CD1c-positive myeloid dendritic cell (primary cell): ENCODE data around the gene EXOC6.
"Not testable (repeated sequence)": the region's sequence is repeated elsewhere in the genome, so short reads cannot be mapped to it uniquely, and the experiment has no call there.

ENCODE experiments used
- DNase-seq: peaks from one replicate; pipeline ENCODE4 v3.0.0-alpha.2; 2016; ENCODE audit errors: extremely low spot score

The EXOC6 gene

DNA sequence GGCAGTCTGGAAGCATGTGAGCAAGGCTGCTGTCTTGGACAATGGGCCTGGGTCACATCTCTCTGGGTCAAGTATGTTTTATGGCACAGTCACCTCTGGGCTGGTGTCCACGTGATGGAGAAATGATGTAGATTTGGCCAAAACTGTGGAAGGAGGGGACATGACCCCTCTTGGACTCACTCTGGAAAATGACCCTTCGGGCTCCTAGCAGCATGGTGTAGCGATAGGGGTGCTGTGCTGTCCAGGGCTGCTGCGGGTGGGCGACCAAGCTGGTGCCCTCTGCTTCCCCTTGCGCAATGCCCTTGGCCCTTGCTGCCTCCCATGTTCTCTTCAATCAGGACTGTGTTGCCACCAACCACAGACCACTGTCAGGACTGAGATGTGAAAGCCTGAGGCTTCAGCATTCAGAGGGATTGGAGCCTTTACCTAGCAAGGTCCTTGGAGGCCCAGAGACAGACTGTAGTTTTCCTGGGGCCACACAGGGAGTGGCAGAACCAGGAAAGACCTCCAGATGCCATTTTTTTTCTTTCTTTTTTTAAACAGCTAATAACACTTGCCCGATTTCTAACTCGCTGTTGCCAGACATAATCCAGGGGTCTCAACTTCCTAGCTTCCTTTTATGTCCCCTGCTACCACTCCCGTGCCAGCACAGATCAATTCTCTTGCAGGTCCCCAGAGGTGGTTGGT, 231.5 kb downstream of the EXOC6 start:
- no peak for DNase-seq

DNA sequence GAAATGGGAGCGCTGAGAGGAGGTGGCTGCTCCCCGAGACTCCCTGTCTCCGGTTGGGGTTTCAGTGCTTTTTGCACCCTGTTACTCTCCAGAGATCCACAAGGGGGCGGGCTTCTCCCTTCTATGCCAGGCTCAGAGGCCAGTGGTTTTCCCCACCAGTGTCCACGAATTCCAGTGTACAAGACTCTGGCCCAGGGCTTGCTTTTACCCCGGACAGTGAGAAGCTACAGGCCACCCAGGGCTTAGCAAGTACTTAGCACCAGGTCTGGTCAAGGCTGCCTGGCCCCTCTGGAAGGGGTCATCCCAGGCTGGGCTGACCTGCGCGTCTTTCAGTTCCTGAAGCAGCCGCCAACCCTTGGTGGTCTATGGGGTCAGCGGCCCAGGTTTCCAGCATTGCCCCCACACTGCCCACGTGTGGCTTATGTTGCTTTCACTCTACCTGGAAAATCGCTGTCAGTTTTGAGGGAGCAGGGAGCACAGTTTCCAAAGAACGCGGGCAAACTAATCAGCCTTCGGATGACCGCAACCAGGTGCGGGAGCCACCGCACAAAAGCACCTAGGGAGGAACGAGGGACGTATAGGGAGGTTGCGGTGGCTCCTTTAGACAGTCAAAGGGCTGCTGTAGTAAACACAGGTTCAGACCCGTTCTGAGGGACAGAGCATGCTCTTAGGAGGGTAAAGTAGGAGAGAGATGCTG, 232.2 kb downstream of the EXOC6 start:
- DNase-seq: peak; percentile 75

DNA sequence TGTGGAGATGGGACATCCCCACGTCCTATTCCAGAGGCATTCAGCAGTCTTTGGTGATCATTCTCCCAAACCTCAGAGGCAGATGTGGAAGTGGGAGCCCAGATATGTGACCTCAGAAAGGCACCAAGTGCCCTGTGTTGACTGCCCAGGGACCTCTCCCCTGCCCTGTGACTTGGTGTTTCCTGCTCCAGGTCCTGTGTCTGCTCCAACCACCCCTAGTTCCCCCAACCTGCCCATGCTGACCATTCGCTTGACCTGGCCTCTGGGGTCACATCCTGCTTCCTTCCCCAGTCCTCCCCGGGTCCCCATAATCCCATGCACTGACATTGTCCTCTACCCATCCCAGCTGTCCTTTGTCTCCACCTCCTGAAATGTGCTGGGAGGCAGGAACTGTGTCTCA, 233.0 kb downstream of the EXOC6 start:
- no peak for DNase-seq

DNA sequence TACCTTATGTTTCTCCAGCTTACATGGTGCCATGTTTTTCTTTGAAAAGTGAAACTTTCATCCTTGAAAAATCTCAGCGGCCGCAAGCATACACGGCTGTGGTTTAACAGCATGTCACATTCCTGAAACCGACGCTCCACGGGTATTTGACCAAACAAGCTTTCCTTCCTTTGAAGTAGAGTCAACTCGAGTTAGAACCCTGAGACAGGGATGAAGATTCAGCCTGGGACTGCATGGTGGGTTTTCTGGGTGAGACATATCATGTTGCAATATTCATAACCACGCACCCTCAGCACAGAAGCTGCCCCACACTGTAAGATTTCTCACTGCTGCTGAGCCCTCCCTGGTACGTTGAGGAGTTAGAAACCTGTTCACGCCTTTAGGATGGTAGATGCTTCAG, 233.5 kb downstream of the EXOC6 start:
- no peak for DNase-seq

DNA sequence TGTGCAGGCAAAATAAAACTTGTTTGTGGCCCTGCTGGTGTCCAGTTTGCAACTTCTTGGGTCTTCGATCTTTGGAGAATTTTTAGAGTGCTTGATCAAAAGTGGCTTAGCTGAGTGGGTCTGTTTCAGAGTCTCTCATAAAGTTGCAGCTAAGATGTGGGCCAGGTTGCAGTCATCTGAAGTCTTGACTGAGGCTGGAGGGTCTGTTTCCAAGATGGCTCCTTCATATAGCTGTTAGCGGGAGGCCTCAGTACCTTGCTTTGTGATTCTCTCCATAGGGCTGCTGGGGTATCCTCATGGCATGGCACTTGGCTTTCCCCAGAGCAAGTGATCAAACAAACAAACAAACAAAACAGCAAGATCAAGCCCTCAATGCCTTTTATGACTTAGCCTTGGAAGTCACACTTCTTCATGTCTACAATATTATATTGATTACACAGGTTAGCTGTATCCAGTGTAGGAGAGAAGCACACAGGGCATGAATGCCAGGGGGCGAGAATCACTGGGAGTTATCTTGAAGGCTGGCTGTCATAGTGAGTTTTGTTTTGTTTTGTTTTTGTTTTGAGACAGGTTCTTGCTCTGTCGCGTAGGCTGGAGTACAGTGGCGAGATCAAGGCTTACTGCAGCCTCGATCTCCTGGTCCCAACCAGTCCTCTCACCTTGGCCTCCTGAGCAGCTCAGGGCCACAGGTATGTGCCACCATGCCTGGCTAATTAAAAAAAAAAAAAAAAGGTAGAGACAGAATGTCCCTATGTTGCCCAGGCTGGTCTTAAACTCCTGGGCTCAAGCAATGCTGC, 235.6 kb downstream of the EXOC6 start:
- DNase-seq: no peak

DNA sequence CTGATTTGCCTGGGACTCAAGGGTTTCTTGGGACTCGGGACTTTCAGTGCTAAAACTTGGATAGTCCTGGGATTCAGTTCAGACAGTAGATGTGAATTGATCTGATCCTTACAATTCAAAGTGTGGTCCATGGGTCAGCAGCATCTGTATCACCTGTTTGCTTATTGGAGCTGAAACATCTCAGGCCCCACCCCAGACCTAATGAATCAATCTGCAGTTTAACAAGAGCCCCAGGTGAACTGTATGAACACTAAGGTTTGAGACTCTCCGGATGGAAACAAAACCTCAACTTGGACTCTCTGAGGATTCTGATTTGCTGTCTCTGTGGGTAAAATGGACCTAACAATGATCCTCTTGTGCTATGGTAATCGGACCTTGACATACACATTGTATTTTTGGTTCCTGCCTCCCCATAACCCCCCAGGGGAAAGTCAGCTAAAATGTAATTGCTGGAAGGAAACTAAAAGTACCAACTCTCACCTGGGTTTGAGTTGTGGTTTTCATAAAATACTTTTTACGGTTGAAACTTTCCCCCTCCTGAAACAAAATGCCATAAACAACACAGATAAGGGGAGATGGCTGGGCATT, 237.0 kb downstream of the EXOC6 start:
- DNase-seq: no peak

DNA sequence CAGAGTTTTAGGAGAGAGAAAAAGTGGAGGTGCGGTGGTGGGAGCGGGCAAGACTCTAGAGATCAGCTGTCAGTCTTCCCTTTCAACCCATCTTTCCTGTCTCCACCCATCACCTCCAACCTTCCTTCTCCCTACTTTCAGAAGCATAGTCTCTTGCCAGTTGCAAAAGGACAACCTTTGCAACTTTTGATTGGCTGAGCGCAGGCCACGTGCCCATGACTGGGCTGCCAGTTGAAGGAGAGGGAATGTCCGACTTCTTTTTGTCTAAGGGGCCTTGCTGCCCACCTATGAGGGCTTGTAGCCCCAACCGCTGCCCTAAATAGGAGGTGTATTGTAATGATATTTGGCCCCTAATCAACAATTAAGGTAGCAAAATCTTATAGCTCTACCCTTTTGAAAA, 238.0 kb downstream of the EXOC6 start:
- no peak for DNase-seq

DNA sequence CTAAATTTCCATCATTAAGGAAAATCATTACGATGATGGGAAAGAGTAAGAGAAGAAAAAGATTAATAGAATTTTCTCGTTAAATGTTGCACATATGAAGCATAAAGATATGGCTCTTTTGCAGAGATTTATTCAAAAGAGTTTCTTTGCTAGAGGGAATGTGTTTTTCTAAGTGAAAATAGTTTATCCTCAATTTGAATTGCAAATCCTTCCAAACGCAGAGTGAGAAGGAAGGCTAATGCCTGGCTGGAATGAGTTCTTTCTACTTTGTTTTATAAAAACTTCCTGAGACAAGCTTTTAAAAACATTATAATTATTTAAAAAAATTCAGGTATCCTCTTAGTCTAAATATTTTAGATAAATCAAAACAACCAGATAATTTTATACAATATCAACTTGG, 239.5 kb downstream of the EXOC6 start:
- no peak for DNase-seq

DNA sequence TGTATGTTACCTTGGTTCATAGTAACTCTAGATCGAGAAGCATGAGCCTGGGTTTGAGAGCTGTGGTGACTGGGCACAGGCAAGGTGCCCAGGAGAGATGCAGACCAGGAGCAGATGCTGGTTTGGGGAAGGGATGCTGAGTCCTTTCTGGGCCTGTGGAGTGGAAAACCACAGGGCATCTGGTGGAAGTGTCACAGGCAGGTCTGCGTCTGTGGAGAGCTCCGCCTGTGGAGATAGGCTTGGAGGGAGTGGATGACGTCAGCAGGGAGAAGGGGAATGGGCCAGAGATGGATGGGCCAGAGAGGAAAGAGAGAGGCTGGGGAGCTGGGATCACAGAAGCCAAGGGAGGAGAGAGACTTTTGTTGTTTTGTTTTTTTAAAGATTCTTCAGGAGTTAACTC, 240.1 kb downstream of the EXOC6 start:
- no peak for DNase-seq

DNA sequence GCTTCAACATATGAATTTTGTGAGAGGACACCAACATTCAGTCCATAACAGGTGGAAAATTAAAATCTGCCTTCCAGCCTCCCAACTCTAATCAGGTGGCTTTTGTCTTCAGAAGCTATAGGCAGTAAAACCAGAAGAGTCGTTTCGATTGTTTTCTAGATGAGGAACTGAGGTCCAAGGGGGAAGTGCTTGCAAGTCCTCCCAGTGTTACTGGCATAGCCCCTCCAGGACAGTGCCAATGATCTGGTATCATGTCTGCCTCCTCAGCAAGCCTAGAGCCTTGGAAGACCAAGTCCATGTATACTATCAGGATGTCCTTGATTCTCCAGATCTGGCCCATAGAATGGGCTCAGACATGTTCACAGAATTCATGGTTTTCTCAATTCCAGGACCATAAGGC, 242.3 kb downstream of the EXOC6 start:
- DNase-seq: peak; percentile 39

DNA sequence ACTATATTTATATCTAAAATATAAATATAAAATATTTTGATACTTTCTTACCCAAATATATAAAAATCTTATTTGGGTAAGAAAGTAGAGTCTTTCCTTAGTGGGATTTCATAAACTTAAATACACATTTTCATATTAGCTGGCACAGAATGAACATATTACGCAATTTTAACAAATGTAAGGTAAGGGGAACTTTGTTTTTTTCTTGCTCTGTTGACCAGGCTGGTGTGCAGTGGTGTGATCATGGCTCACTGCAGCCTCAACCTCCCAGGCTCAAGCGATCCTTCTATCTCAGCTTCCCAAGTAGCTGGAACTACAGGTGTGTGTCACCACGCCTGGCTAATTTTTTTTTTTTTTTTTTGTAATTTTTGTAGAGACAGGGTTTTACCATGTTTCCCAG, 243.6 kb downstream of the EXOC6 start:
- no peak for DNase-seq

DNA sequence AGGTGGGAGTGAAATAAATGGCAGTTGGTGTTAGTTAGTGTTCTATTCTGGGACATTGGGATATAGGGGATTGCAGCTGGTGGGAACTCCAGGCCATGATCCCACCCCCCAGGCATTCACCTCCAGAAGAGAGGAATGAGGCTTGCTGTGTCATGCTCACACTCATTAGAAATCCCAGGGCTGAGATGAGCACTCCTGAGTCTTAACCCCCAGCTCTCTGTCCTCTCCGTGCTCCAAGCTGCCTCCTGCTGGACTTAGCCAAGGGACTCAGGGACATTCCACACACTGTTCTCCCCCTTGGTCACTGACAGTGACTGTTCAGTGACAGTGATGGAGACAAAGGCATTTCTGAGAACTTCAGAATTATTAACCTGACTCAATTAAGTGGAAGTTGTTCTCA, 246.9 kb downstream of the EXOC6 start:
- no peak for DNase-seq

DNA sequence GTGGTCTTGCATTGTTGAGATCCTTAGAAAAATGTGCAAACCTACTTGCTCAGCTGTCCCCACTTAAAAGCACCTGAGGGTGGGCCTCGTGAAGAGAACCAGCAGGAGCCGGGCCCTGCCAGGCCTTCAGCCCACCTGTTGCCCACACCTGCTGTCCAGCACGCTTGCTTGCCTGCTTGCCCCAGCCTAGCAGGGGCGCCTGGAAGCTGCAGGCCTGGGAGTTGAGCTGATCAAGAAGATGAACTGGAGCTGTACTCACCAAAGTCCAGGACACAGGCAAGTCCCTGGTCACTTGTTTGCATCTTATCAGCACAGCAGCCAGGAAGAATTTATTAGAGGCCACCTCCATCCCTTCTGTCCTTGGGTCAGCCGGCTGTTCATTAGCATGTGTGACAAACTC, 248.6 kb downstream of the EXOC6 start:
- no peak for DNase-seq

DNA sequence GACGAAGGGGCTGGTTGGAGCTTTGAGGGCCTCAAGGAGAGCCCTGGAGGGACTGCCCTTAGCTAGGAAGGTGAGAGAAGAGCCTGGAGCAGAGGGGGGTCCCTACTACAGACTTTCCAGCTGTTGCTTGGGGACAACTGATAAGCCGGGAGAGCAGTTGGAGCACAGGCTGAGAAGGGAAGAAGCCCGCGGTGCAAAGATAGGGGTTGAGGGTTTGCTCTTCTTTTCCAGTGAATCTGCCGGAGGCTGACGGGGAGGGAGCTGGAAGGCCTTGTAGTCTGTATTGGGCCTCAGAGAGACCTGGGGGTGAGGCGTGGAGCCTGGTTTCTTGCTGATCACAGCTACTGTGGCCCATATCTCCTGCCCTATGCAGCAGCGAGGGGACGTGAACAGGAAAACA, 249.1 kb downstream of the EXOC6 start:
- no peak for DNase-seq

DNA sequence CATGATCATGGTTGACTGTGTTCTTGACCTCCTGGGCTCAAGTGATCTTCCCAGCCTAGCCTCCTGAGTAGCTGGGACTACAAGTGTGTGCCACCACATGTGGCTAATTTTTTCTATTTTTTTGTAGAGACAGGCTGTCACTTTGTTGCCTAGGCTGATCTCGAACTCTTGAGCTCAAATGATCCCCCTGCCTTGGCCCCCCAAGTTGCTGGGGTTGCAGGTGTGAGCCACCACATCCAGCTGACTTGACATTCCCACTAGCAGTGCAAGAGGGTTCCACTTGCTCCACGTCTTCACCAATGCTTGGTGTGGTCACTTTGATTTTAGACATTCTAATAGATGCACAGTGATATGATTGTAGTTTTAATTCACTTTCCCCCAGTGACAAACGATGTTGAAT, 250.5 kb downstream of the EXOC6 start:
- no peak for DNase-seq

DNA sequence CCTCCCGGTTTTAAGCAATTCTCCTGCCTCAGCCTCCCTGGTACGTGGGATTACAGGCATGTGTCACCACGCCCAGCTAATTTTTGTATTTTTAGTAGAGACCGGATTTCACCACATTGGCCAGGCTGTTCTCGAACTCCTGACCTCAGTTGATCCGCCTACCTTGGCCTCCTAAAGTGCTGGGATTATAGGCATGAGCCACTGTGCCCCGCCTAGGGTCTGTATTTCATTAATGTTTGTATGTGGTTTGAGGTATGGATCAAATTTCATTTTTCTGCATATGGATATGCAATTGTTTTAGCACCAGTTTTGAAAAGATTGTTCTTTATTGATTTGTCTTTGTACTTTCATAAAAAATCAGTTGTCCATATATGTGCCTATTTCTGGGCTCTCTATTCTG, 251.3 kb downstream of the EXOC6 start:
- no peak for DNase-seq

DNA sequence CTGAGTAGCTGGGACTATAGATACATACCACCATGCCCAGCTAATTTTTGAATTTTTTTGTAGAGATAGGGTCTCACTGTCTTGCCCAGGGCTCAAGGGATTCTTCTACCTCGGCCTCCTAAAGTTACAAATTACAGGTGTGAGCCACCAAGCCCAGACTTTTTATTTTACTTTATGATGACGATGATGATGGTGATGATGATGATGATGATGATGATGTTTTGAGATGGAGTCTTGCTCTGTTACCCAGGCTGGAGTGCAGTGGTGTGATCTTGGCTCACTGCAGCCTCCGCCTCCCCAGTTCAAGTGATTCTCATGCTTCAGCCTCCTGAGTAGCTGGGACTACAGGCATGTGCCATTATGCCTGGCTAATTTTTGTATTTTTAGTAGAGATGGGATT, 252.8 kb downstream of the EXOC6 start:
- DNase-seq: not testable (repeated sequence)

DNA sequence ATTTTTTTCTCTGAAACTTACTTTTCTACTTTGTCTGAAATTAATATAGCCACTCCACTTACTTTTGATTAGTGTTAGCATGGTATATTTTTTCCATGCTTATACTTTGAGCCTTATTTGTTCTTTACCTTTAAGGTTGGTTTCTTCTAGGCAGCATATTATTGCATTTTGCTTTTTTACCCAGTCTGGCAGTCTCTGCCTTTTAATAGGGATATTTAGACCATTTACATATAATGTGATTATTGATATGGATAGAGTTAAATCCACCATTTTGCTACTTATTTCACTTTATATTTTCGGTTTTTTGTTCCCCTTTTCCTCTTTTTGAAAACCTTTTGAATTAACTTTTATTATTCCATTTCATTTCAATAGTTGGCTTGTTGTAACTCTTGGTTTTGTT, 255.6 kb downstream of the EXOC6 start:
- DNase-seq: no peak

DNA sequence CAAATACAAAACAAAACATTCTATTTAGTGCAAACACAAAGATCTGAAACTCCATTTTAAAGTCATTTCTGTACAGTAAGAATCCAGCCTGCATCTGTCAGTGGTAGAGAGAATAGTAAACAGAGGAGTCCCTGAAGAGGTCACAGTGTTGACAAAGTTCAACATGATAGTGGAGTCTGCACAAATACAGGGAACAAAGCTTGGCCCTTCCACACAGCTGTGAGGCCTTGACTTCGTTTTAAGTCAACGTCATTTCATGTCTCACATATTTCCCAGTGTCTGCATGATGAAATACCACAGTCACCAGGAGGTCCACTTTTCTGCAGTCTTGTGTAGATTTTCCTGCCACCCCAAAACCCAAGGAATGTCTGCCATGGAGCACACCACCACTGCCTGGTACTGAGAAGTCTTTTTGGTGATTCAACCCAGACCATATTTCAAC, 258.3 kb downstream of the EXOC6 start:
- DNase-seq: no peak
